Fibroblast of lung (primary cell): ENCODE results near the gene EPB41L5.

Experiments
- CTCF ChIP-seq, 2 donors: IDR thresholded peaks in 1 of 2; conservative IDR thresholded peaks in 1 of 2; 1 replicate in 1 of 2; 2 replicates in 1 of 2; pipeline ENCODE4 v1.5.1; 2011 to 2012; ENCODE audit warnings: low read length in 2 of 2, control low read depth in 1 of 2, inconsistent platforms in 1 of 2, low read depth in 1 of 2, mild to moderate bottlenecking in 1 of 2
- EZH2 ChIP-seq: IDR thresholded peaks from 2 replicates; pipeline ENCODE4 v1.5.1; 2012; ENCODE audit warnings: low read length, control low read depth, mild to moderate bottlenecking; ENCODE audit errors: missing control alignments

- no peak for TF ChIP-seq CTCF (conservative IDR thresholded peaks at IDR 0.05 in 1 of 2, IDR thresholded peaks at IDR 0.05 in 1 of 2; ENCODE audit: low read depth in 1 of 2, low read length in 2 of 2)
- no peak for TF ChIP-seq EZH2
These were observed 21.7 kb downstream of the EPB41L5 start for GRCh38 chr2:120034621-120035020.
